IMR-90 (cell line): ENCODE measurements around the gene ACKR4. TPM values are rescaled to one million over a fixed set of nuclear protein-coding genes. Genes with fewer than 3 reads are reported as not detected.

Experiments used
- ATAC-seq: fragments of 200-7000 bp; cut with Tn5 transposase; 2 replicates; pipeline ENCODE4 v1.9.1; 2020; ENCODE audit warnings: low read depth, mild to moderate bottlenecking, moderate library complexity
- BruUV-seq: library from RNA; stranded (reverse); fragments of 400-500 nt; replicated peaks from 2 replicates; lab custom pipeline; 2021; lab: Mats Ljungman, UMichigan
- CTCF ChIA-PET: fragments of 300-600 bp; formaldehyde crosslinking; extraction: SDS; loops from one replicate; lab custom pipeline; 2021; ENCODE audit warnings: antibody characterized with exemption; lab: Yijun Ruan, JAX
- POLR2A ChIA-PET: fragments of 300-600 bp; sonication (Branson Sonifier 250); formaldehyde crosslinking; loops from one replicate; lab custom pipeline; 2022; ENCODE audit warnings: antibody characterized with exemption; ENCODE audit not compliant: unreplicated experiment; lab: Charles Lee
- DNase-seq: peaks from one replicate; pipeline ENCODE4 v3.0.0; 2013
- H2AFZ ChIP-seq: replicated peaks from 2 replicates; pipeline ENCODE3; 2013; ENCODE audit warnings: low read length, mild to moderate bottlenecking; ENCODE audit not compliant: poor library complexity
- H2AK5ac ChIP-seq: 2 replicates; pipeline ENCODE4 v1.6.1; 2013; ENCODE audit warnings: low read depth, low read length, inconsistent platforms
- H2AK9ac ChIP-seq: replicated peaks from 2 replicates; pipeline ENCODE3; 2013; ENCODE audit warnings: mild to moderate bottlenecking, low read depth, low read length, moderate library complexity; ENCODE audit not compliant: poor library complexity
- H2BK120ac ChIP-seq: 2 replicates; pipeline ENCODE4 v1.6.1; 2013; ENCODE audit warnings: low read depth, low read length, inconsistent platforms
- H2BK15ac ChIP-seq: 3 replicates; pipeline ENCODE4 v1.6.1; 2013; ENCODE audit warnings: low read depth, low read length, inconsistent platforms
- H2BK20ac ChIP-seq: 2 replicates; pipeline ENCODE4 v1.6.1; 2013; ENCODE audit warnings: low read depth, mild to moderate bottlenecking, inconsistent platforms, low read length, moderate library complexity
- H2BK5ac ChIP-seq: 2 replicates; pipeline ENCODE4 v1.6.1; 2013; ENCODE audit warnings: mild to moderate bottlenecking, low read depth, low read length, inconsistent platforms; ENCODE audit not compliant: poor library complexity, severe bottlenecking
- H3K14ac ChIP-seq: replicated peaks from 2 replicates; pipeline ENCODE4 v1.6.1; 2013; ENCODE audit warnings: low read depth, low read length, inconsistent platforms
- H3K18ac ChIP-seq: 2 replicates; pipeline ENCODE4 v1.6.1; 2013; ENCODE audit warnings: low read depth, low read length, control low read depth
- H3K23ac ChIP-seq: 2 replicates; pipeline ENCODE4 v1.6.1; 2013; ENCODE audit warnings: low read depth, low read length, inconsistent platforms
- H3K27ac ChIP-seq: 2 replicates; pipeline ENCODE4 v1.5.1; 2013; ENCODE audit warnings: mild to moderate bottlenecking, control low read depth, low read length; ENCODE audit not compliant: insufficient read depth
- H3K27me3 ChIP-seq: 2 replicates; pipeline ENCODE4 v1.6.1; 2013; ENCODE audit warnings: low read length; ENCODE audit not compliant: control insufficient read depth, insufficient read depth
- H3K36me3 ChIP-seq: 2 replicates; pipeline ENCODE4 v1.6.1; 2013; ENCODE audit warnings: low read length, mixed read lengths; ENCODE audit not compliant: control insufficient read depth, insufficient read depth
- H3K4ac ChIP-seq: 2 replicates; pipeline ENCODE4 v1.6.1; 2013; ENCODE audit warnings: low read depth, low read length, inconsistent platforms
- H3K4me1 ChIP-seq: 2 replicates; pipeline ENCODE4 v1.6.1; 2013; ENCODE audit warnings: low read length, mixed read lengths; ENCODE audit not compliant: control insufficient read depth, insufficient read depth
- H3K4me2 ChIP-seq: 2 replicates; pipeline ENCODE4 v1.6.1; 2013; ENCODE audit warnings: low read depth, mild to moderate bottlenecking, control low read depth, low read length, moderate library complexity
- H3K4me3 ChIP-seq: 2 replicates; pipeline ENCODE4 v1.5.1; 2013; ENCODE audit warnings: low read depth, mild to moderate bottlenecking, control low read depth, low read length, moderate library complexity; ENCODE audit not compliant: insufficient read depth
- H3K56ac ChIP-seq: 2 replicates; pipeline ENCODE4 v1.6.1; 2013; ENCODE audit warnings: low read length, inconsistent platforms; ENCODE audit not compliant: insufficient read depth; ENCODE audit errors: extremely low read depth
- H3K79me1 ChIP-seq, 2 experiments: 2 replicates each; pipeline ENCODE4 v1.6.1; 2013; ENCODE audit warnings: low read length in 2 of 2, inconsistent platforms in 1 of 2, low read depth in 1 of 2
- H3K9ac ChIP-seq: 2 replicates; pipeline ENCODE4 v1.6.1; 2013; ENCODE audit warnings: low read depth, low read length, control low read depth
- H3K9me1 ChIP-seq: 2 replicates; pipeline ENCODE4 v1.6.1; 2013; ENCODE audit warnings: low read length, inconsistent platforms; ENCODE audit not compliant: insufficient read depth
- H3K9me3 ChIP-seq: 2 replicates; pipeline ENCODE4 v1.6.1; 2013; ENCODE audit warnings: low read length; ENCODE audit not compliant: control insufficient read depth, insufficient read depth
- H4K20me1 ChIP-seq: 2 replicates; pipeline ENCODE4 v1.6.1; 2013; ENCODE audit warnings: low read length, inconsistent platforms; ENCODE audit not compliant: insufficient read depth
- H4K5ac ChIP-seq: 2 replicates; pipeline ENCODE4 v1.6.1; 2013; ENCODE audit warnings: mild to moderate bottlenecking, low read depth, low read length, control low read depth
- H4K8ac ChIP-seq, 2 experiments: 2 replicates each; pipeline ENCODE4 v1.6.1; 2013; ENCODE audit warnings: low read depth in 2 of 2, low read length in 2 of 2, control low read depth in 1 of 2, inconsistent platforms in 1 of 2
- H4K91ac ChIP-seq: 2 replicates; pipeline ENCODE4 v1.6.1; 2013; ENCODE audit warnings: low read depth, low read length, inconsistent platforms; ENCODE audit not compliant: insufficient read depth
- CEBPB ChIP-seq: IDR thresholded peaks from 2 replicates; pipeline ENCODE4 v1.6.1; 2012; ENCODE audit warnings: low read depth, low read length, improper control_type of control experiment
- ELK1 ChIP-seq: fragments of 150-350 bp; IDR thresholded peaks from 2 replicates; pipeline ENCODE4 v1.6.1; 2016; ENCODE audit warnings: low read depth, mild to moderate bottlenecking, low read length, moderate library complexity, borderline replicate concordance
- FOS ChIP-seq: fragments of 150-350 bp; IDR thresholded peaks from 2 replicates; pipeline ENCODE4 v1.6.1; 2016; ENCODE audit warnings: low read depth, low read length
- MAFK ChIP-seq: IDR thresholded peaks from 2 replicates; pipeline ENCODE4 v1.6.1; 2012; ENCODE audit warnings: low read depth, low read length, improper control_type of control experiment
- NFE2L2 ChIP-seq: fragments of 150-350 bp; IDR thresholded peaks from 2 replicates; pipeline ENCODE4 v1.6.1; 2016; ENCODE audit warnings: low read depth, mild to moderate bottlenecking, low read length
- POLR2A ChIP-seq: IDR thresholded peaks from 2 replicates; pipeline ENCODE4 v1.6.1; 2012; ENCODE audit warnings: mild to moderate bottlenecking, low read depth, low read length
- WGBS, 2 experiments: methylation state at CpG; one replicate each; pipeline versions ENCODE4 v1.1.5 to v1.1.7; 2013; ENCODE audit warnings: missing lambda C conversion rate in 2 of 2; ENCODE audit not compliant: insufficient read length in 1 of 2; ENCODE audit errors: extremely low coverage in 2 of 2; 5-methylcytosine and 5-hydroxymethylcytosine counted together
- dilution Hi-C: fragments of 300-500 bp; cut with HindIII; formaldehyde crosslinking; loops from one replicate; pipeline ENCODE4 v1.14.3; 2018; ENCODE audit warnings: low sequenced_read_pairs; ENCODE audit not compliant: unreplicated experiment
- in situ Hi-C: fragments of 300-500 bp; cut with MboI; formaldehyde crosslinking; loops from 3 replicates; pipeline ENCODE4 v1.14.3; 2019; ENCODE audit warnings: low sequenced_read_pairs, inconsistent platforms, mixed read lengths
- intact Hi-C: fragments of 100-400 bp; cut with micrococcal nuclease; formaldehyde crosslinking; loops from 2 replicates; pipeline ENCODE4 v1.10.0; 2022
- polyA plus RNA-seq, 3 experiments: library from polyadenylated mRNA; depleted of rRNA; stranded (reverse); fragments of >200 nt; gene quantifications; 2 replicates each; pipeline ENCODE4 v1.2.3, GENCODE V29; 2012; ENCODE audit warnings: low replicate concordance in 1 of 3
- total RNA-seq: library from RNA; depleted of rRNA; stranded (reverse); fragments of >200 nt; gene quantifications from 2 replicates; pipeline ENCODE4 v1.2.3, GENCODE V29; 2012

ACKR4 gene
- total and polyA plus RNA-seq, 2 of the 4 experiments (the other 2 are of a cell fraction): 0.18 TPM; not detected in 1

DNA sequence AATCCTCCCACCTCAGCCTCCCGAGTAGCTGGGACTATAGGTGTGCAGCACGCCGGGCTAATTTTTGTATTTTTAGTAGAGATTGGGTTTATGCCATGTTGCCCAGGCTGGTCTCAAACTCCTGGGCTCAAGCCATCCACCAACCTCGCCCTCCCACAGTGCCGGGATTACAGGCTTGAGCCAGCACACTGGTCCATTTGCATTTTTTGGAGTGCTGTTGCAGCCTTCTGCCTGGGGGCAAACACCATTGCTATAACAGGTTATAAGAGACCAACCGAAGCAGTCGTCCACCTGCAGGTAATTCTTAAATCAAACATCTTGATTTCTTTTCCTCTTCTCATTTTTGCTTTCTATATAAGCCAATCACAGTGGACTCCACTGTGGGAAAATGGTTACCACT is 27.7 kb downstream of the ACKR4 start:
- Histone ChIP-seq H2BK20ac (peak overlapping the region; percentile 79), H3K4ac (peak overlapping the region; percentile 72; the same call in 1 of the 2 replicates), H4K20me1 (no peaks in the 10 kb centered on the region), H3K14ac (0 out of 2 replicates have a peak overlapping the region, but pooled peaks have one; percentile 37), H3K9ac (no peak overlapping the region), H3K27ac (no peak overlapping the region), H2BK5ac (peak overlapping the region; percentile 5), H3K4me3 (no peak overlapping the region), H3K79me1 (peaks cover 0 to 8% of the 10 kb centered on the region in 2 experiments; a peak in 2 of 4 replicates), H4K91ac (no peak overlapping the region), H3K9me3 (peaks cover 3% of the 10 kb centered on the region; the same call in 1 of the 2 replicates), H3K27me3 (no peaks in the 10 kb centered on the region), H3K23ac (0 out of 2 replicates have a peak overlapping the region, but pooled peaks have one; percentile 11), H2BK120ac (peak overlapping the region; percentile 59), H3K4me2 (no peak overlapping the region), H4K5ac (peak overlapping the region; percentile 9; the same call in 1 of the 2 replicates), H2AK9ac (no peak overlapping the region), H4K8ac (peak overlapping the region in 1 of 2 experiments; percentile 44; a peak in 1 of 4 replicates), H3K36me3 (peaks cover 8% of the 10 kb centered on the region), H2AK5ac (peak overlapping the region; percentile 81), H2BK15ac (0 out of 3 replicates have a peak overlapping the region, but pooled peaks have one; percentile 68), H2AFZ (no peak overlapping the region), H3K18ac (peak overlapping the region; percentile 1; the same call in 1 of the 2 replicates), H3K9me1 (peaks cover 6% of the 10 kb centered on the region; the same call in 1 of the 2 replicates), H3K56ac (no peak overlapping the region), H3K4me1 (peaks cover 4% of the 10 kb centered on the region)
- dilution Hi-C loops (loop anchor here (25.0 kb wide), 1 partner anchor 87 kb away; no protein-coding TSS in a partner anchor), intact Hi-C loops (no loop called here), in situ Hi-C loops (loop anchor here (25.0 kb wide), 1 partner anchor 362 kb away; no protein-coding TSS in a partner anchor)
- ChIA-PET POLR2A (no interaction called here), CTCF (no interaction called here)
- TF ChIP-seq NFE2L2: no peak
- no peak for TF ChIP-seq FOS
- no peak for TF ChIP-seq CEBPB
- no peak for TF ChIP-seq ELK1
- no peak for TF ChIP-seq MAFK
- no peak for TF ChIP-seq POLR2A
- no TSS peak for BruUV-seq
- no peak for ATAC-seq
- no CpG with 5 or more reads among the region's 7 CpGs for WGBS, 2 experiments
- DNase-seq: no peak
